Brain (organoid and tissue), 1 donor: ENCODE measurements around the gene SEMG1. TPM values are rescaled to one million over a fixed set of nuclear protein-coding genes. Genes with fewer than 3 reads are reported as not detected.

ENCODE experiments used
- polyA plus RNA-seq: library from polyadenylated mRNA; stranded (reverse); fragments of 350-450 nt; fragmentation: Illumina TruSeq; extraction: RNeasy Lipid Tissue Mini Kit (QIAGEN cat#74804); gene quantifications from one replicate; pipeline ENCODE4 v1.2.3, GENCODE V29; 2015; ENCODE audit warnings: low read depth, low replicate concordance; ENCODE audit not compliant: insufficient read depth

The SEMG1 gene
- polyA plus RNA-seq, 1 donor from 2014 or later, result not detected

Other genes starting within 250 kb of the SEMG1 start
- gene TOMM34, start 246.6 kb upstream of the SEMG1 start, polyA plus RNA-seq, result 78.4 TPM
- gene STK4, start 240.5 kb upstream of the SEMG1 start, polyA plus RNA-seq, result 13.8 TPM
- gene KCNS1, start 105.9 kb upstream of the SEMG1 start, polyA plus RNA-seq, result 9.7 TPM
- not detected for gene WFDC5, start 91.9 kb upstream of the SEMG1 start, polyA plus RNA-seq
- gene WFDC12, start 82.6 kb upstream of the SEMG1 start, polyA plus RNA-seq, result not detected
- gene PI3, start 32.1 kb upstream of the SEMG1 start, polyA plus RNA-seq, result not detected
- gene SEMG2, start 14.3 kb downstream of the SEMG1 start, polyA plus RNA-seq, result not detected
- 4.1 TPM for gene SLPI, start 47.5 kb downstream of the SEMG1 start, polyA plus RNA-seq
- not detected for gene RBPJL, start 99.8 kb downstream of the SEMG1 start, polyA plus RNA-seq
- 0.20 TPM for gene MATN4, start 101.3 kb downstream of the SEMG1 start, polyA plus RNA-seq
- gene SDC4, start 141.4 kb downstream of the SEMG1 start, polyA plus RNA-seq, result 63.5 TPM
- gene SYS1, start 156.1 kb downstream of the SEMG1 start, polyA plus RNA-seq, result 34.6 TPM
- gene TP53TG5, start 171.3 kb downstream of the SEMG1 start, polyA plus RNA-seq, result 4.8 TPM
- 646 TPM for gene DBNDD2, start 201.3 kb downstream of the SEMG1 start, polyA plus RNA-seq
- 224 TPM for gene PIGT, start 209.1 kb downstream of the SEMG1 start, polyA plus RNA-seq